Ramos (cell line): Measurements from ENCODE around the gene TSPAN14.
"Not testable (repeated sequence)": the region's sequence is repeated elsewhere in the genome, so short reads cannot be mapped to it uniquely, and the experiment has no call there.

Experiments used
- in situ Hi-C: fragments of 300-500 bp; cut with MboI; formaldehyde crosslinking; loops from one replicate; pipeline ENCODE4 v1.14.3; 2022; ENCODE audit warnings: low sequenced_read_pairs; ENCODE audit not compliant: unreplicated experiment

The TSPAN14 gene

DNA sequence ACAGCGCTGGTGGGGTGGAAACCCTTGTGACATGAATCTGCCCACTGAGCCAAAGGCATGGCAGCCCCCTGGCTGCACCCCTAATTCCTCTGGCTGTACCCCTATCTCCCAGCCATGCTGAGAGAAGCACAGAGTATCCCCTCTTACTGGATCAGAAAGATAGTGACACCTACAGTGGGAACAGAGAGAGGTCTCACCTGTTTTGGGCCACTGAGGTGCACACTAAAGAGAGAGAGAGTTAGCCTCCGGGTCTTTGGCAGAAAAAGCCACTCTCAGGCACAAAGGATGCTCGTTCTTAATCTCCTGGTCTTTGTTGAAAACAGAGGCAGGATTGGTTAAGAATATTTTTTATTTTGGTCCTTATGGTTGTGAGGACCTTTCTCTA lies 11.3 kb downstream of the TSPAN14 start:
- in situ Hi-C loops: loop anchor here (25.0 kb wide), 2 partner anchors 1203 to 1378 kb away; no protein-coding TSS in a partner anchor

DNA sequence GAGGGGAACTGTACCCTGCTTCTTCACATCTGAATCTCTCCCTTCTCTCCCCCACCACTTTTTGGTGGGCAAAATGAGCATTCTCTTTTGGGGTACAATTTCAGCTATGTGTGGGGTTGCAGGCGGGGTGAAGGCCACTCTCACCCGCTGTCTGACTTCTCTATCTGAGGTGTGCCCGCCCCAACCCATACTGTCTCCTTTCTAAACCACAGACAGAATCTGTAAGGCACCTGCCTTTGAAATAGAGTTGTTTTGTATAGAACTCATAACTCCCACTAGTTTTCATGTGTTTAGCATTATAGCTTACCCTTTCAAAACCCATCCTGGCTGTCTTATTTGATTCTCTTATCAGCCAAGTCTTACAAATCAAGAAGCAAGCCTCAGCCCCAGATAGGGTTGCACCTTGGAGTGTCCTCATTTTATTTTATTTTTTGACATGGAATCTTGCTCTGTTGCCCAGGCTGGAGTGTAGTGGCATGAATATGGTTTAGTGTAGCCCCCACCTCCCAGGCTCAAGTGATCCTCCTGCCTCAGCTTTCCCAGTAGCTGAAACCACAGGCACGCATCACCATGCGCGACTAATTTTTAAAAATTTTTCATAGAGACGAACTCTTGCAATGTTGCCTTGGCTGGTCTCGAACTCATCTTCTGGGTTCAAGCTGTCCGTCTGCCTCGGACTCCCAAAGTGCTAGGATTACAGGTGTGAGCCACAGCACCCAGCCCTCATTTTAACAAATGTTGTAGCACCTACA lies 11.9 kb downstream of the TSPAN14 start:
- in situ Hi-C loops: loop anchor here (25.0 kb wide), 2 partner anchors 1204 to 1379 kb away; no protein-coding TSS in a partner anchor

DNA sequence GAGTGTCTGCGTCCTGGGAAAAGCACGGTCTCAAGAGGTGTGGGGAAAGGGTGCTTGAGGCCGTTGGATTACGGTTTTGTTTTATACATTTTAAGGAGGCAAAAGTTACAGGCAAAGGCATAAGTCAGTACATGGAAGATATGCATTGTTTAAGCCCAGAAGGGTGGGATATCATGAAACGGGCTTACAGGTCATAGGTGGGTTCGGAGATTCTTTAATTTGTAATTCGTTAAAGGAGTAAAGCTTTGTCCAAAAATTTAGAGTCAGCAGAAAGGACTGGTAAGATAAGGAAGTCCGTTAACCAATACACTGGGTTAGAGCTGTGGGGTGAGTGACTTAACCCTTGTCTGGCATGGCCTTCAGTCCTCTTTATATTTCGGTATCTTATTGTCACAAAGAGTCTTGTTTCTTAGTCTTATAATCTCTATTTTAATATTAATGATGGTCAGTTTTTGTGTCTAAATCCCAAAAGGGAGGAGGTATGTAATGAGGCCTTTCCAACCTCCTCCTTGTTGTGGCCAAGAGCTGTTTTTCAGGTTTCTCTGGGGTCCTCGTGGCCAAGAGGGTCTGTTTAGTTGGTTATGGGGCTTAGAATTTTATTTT lies 12.7 kb downstream of the TSPAN14 start:
- in situ Hi-C loops: loop anchor here (25.0 kb wide), 2 partner anchors 1205 to 1380 kb away; no protein-coding TSS in a partner anchor

DNA sequence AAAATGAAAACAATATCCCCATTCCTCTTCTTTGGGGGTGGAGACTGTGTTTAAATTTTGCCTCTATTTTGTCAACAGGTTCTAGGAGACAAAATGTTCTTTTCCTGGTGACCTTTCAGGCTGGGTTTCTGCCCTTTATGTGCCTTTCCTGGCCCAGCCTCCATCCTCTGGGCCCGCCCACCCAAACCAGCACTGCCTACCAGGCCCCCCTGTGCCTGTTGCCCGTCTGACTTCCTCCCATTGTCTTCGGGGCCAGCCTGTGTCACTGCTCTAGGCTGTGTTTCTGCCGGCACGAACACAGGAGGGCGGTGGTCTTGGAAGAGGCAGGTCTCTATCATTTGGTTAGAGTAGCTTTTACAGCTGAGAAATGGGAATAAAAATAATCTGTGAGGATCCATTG lies 13.9 kb downstream of the TSPAN14 start:
- in situ Hi-C loops: loop anchor here (25.0 kb wide), 2 partner anchors 1206 to 1381 kb away; no protein-coding TSS in a partner anchor

DNA sequence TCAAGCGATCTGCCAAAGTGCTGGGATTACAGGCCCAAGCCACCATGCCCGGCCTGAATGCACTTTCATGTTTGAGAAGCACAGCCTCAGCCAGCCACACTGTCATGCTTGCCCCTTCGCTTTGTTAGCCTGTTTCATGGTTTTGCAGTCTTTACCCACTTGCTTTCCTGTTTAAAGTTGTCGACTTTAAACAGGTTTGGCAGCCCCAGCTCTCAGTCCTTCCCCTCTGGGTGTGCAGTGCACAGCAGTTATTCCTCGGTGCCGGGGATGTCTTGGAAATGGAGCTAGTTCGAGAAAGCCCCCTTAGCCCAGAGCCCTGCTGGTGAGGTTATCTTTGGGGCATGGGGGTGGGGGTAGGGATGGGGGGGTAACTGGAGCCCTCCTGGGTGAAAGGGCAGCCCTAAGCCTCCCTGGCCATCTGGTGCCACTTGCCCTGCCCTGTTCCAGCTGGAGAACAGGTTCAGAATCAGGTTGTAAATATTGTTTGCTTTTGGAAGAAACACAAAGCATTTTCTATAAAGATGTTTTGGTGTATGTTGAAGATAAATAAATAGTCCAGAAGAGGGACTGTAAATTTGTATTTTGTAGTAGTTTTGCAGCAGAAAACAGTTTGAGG lies 14.8 kb downstream of the TSPAN14 start:
- in situ Hi-C loops: loop anchor here (25.0 kb wide), 2 partner anchors 1207 to 1382 kb away; no protein-coding TSS in a partner anchor

DNA sequence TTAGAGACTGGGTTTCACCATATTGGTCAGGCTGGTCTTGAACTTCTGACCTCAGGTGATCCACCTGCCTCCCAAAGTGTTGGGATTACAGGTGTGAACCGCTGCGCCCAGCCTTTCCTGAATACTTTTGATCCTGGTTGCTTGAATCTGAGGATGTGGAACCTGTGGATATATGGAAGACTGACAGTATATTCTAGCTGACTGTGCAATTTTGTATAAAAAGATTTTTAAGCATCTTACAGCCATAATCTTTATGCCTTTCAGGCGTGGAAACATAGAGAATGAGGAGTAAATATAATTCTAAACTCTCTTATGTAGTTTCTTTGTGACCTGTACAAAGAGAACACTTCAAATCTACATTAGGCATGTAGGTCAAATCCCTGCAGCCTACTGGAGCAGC lies 16.2 kb downstream of the TSPAN14 start:
- in situ Hi-C loops: loop anchor here (25.0 kb wide), 2 partner anchors 1208 to 1383 kb away; no protein-coding TSS in a partner anchor

DNA sequence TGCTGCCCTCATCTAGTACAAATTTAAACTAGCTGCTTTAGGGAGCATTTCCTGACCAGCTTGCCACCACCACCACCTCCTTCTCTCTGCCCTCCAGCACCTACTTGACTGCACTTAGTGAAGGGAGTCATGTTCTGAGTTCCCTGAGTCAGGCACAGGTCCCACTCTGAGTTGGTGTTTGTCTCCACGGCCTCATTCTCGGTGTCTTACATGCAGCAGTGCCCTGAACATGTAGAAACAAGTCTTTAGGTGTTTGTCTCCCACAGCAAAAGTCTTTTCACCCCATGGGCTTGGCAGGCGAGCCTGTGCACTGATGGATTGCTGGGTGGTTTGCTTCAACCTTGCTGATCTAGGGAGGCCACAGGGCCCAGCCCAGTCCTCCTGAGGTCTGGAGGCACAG lies 16.9 kb downstream of the TSPAN14 start:
- in situ Hi-C loops: loop anchor here (25.0 kb wide), 2 partner anchors 1209 to 1384 kb away; no protein-coding TSS in a partner anchor

DNA sequence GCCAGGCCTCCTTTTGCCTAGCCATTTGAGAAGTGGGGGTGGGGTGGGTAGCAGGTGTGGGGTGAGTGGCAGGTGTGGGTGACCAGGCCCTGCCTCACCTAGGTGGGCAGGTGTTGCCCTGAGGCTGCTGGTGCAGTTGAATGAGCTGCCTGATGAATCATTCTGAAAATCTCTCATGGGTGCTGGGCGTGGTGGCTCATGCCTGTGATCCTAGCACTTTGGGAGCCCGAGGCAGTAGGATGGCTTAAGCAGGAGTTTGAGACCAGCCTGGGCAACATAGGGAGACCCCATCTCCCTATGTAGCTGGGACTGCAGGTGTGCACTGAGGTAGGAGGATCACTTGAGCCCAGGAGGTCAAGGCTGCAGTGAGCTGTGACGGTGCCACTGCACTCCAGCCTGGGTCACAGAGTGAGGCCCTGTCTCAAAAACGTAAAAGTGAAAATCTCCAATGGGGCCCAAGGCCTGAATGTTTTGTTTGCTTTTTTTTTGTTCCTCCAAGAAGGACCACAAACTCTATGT lies 17.7 kb downstream of the TSPAN14 start:
- in situ Hi-C loops: loop anchor here (25.0 kb wide), 2 partner anchors 1209 to 1384 kb away; no protein-coding TSS in a partner anchor

DNA sequence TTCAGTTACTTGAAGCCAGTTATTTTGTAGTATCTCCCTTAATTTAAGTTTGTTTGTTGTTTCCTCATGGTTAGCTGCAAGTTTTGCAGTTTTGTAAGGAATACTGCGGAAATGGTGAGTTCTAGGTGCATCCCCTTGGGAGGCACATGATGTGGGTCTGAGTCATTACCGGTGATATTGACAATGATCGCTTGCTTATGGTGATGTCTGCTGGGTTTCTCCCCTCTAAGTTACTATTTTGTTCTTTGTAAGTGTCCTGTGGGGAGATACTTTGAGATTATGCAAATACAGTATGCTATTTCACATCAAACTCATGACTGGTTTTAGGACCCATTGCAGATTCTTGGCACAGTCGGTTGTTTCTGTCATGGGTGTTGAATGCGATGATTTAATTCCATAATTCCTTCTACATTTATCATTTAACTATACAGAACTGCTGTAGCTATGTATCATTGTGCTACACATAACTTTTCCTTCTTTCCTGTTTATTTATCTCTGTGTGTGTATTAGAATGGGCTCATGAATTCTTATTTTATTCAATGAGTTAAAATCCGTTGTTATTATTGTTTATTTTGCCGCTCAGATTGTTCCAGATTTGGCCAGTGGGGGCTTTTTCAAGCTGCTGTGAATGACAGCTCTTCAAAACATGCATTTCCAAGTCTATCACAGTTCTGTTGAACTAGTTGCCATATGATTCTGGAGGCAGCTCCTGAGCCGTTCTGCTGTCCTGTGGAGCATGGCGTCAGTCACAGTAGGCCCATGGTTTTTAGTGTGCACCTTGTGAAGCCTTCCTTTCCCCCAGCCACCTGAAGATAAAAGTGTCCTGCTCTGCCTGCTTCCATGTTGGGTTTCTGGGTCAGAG lies 18.4 kb downstream of the TSPAN14 start:
- in situ Hi-C loops: loop anchor here (25.0 kb wide), 2 partner anchors 1210 to 1385 kb away; no protein-coding TSS in a partner anchor

DNA sequence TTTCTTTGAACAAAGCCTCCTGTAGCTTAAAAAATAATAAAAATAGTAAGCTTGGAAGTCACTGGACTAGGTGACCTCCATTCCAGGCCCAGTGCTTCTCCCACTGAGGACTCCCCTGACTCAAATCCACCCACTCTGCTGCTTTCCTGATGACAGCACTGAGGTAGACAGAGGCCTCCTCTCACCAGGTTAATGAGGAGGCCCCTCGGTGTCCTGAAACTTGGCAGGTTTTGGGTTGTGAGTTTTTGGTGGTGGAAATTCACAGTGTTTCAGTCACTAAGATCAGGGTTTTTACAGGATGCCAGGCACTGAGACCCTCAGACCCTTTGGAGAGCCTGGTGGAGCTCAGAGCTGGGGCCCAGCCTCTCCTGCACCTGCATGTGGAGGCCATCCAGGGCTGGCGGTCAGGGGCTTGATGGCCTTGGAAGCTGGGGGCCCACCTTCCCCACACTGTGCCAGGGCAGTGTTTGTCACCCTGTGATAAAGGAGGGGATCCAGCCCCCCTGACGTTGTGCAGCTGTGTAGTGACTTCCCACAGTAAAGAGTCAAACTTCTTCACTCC lies 19.1 kb downstream of the TSPAN14 start:
- in situ Hi-C loops: loop anchor here (25.0 kb wide), 2 partner anchors 1211 to 1386 kb away; no protein-coding TSS in a partner anchor

DNA sequence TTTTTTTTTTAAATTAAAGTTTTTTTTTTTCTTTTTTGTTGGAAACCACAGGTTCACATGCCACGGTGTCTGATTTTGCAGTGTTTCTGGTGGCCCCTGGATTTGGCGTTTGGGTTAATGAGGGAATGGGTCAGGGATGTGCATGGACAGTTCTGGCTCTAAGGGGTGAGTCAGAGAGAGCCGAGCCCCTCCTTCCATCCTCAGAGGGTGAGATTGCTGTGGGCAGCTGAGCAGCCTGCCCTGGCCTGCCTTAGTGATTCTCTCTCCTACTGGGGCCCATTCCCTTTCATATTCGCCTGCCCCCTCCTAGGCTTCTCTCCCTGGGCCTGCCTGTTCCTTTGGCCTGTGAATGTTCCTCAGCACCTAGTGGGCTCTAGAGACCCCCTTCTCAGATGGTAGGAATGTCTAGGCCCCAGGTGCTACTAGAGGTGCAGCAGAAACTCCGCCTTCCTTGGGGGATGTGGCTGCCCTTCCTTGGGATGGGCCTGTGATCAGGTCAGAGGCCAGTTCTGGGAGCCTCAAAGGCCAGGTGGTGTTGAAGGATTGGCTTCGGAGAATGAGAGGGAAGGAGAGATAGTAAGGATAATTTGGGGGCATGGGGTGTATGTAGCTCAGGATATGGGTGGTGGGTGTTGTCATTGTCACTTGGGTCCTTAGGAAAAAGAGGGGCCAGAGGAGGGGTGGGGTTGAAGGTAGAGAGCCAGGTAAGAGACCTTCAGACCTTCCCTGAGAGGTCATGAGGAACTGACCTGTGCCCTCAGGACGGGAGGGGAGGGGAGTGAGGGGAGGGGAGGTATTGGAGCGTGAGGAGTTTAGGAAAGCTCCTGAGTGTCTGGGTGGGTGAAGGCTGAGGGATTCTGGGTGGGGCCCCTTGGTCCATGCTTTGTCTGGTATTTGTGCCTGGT lies 19.8 kb downstream of the TSPAN14 start:
- in situ Hi-C loops: loop anchor here (25.0 kb wide), 2 partner anchors 1212 to 1387 kb away; no protein-coding TSS in a partner anchor

DNA sequence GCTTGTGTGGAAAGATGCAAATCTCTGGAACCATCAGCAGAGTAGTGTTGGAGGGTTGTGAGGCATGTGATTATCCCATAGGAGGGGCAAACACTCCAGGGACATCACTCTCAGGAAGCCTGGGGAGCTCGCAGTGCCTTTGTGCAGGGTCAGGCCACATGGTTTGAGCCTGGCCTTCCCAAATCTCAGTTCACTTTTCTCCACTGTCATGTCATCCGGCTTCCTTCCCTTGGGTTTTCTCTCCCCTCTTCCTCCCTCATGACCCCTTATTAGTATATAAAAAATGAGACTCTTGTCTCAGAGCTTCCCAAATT lies 20.4 kb downstream of the TSPAN14 start:
- in situ Hi-C loops: loop anchor here (25.0 kb wide), 2 partner anchors 1212 to 1387 kb away; no protein-coding TSS in a partner anchor

DNA sequence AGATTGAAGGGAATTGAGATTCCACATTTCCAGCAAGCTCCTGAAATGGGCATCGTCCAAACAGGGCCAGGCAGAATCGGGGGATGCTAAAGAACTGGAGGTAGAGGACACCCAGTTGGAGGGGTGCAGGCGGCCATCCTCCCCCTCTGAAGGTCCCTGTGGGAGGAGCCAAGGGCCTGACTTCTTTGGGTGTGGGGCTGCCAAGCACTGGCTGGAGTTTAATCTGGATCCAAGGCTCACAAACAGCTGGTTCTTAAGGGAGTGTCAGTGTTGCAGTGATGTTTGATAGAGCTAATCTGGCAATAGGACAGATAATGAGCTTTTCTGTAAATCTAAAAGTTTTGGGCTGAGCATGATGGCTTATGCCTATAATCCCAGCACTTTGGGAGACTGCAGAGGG lies 20.8 kb downstream of the TSPAN14 start:
- in situ Hi-C loops: loop anchor here (25.0 kb wide), 2 partner anchors 1213 to 1388 kb away; no protein-coding TSS in a partner anchor

DNA sequence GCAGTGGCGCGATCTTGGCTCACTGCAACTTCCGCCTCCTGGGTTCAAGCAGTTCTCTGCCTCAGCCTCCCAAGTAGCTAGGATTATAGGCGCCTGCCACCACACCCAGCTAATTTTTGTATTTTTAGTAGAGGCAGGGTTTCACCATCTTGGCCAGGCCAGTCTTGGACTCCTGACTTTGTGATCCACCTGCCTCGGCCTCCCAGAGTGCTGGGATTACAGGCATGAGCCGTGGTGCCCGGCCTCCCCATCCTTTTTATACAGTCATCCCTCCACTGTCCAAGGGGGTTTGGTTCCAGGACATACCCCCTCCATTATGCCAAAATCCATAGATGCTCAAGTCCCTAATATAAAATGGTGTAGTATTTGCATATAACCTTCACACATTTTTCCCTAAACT lies 21.5 kb downstream of the TSPAN14 start:
- in situ Hi-C loops: not testable (repeated sequence)

DNA sequence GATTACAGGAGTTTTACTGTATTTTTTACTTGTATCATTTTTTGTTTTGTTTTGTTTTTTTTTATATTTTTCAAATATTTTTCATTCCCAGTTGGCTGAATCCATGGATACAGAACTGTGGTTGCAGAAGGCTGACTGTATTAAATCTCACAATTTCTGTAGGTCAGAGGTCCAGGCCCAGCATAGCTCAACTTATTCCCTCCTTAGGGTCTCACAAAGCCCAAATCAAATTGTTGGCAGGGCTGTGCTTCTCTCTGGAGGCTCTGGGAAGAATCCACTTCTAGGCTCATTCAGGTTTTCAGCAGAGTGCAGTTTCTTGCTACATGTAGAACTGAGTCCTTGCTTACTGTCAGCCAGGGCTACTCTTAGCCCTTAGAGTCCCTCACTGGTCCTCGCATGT lies 22.6 kb downstream of the TSPAN14 start:
- in situ Hi-C loops: no loop called here

DNA sequence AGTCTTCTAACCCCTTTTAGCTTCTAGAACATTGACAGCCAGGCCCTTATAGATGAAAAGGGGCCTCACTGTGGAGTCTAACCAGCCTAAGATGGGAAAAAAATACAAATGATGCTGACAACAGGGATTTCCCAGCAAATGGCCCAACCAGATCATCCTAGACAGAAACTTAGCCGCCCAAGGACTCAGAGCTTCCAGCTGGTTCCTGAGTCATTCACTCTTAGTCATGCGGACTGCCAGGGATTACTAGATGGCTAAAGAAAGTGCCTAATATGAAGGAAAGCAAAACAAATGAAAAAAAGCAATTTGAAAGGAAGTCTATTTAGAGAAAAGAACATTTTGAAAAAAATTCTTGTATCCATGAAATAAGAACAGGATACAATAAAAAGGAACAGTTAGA lies 23.7 kb downstream of the TSPAN14 start:
- in situ Hi-C loops: no loop called here

DNA sequence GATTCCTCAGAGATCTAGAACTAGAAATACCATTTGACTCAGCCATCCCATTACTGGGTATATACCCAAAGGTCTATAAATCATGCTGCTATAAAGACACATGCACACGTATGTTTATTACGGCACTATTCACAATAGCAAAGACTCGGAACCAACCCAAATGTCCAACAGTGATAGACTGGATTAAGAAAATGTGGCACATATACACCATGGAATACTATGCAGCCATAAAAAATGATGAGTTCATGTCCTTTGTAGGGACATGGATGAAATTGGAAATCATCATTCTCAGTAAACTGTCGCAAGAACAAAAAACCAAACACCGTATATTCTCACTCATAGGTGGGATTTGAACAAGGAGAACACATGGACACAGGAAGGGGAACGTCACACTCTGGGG lies 26.3 kb downstream of the TSPAN14 start:
- in situ Hi-C loops: not testable (repeated sequence)

DNA sequence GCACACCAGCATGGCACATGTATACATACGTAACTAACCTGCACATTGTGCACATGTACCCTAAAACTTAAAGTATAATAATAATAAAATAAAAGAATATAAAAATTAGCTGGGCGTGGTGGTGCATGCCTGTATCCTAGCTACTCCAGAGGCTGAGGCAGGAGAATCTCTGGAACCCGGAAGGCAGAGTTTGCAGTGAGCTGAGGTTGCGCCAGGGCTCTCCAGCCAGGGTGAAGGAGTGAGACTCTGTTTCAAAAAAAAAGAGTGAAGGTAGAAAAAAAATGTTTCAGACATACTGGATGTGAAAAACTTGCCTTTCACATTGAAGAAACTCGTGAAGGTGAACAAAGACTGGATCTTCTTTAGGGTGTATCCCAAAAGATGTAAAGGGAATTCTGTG lies 26.7 kb downstream of the TSPAN14 start:
- in situ Hi-C loops: no loop called here
